Measurements from ENCODE around the gene EDEM1.
"Not testable (repeated sequence)": the region's sequence is repeated elsewhere in the genome, so short reads cannot be mapped to it uniquely, and the experiment has no call there.

EDEM1 gene

DNA sequence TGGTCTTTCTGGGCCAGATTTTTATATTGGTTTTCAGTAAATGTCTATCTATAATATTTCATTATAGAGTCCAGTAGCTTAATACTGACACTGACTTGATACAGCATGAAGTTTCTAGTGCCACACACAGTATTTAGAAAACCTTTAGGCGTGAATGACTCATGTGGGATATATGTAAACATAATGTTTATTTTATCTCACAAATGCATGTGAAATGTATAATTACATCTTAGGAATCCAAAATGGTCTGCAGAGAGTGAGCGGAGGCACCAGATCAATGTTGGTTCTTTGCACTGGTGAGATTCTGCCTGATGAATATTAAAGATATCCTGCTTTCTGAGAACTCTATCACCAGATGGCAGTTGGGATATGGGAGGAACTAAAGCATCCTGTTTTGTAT lies 8.5 kb upstream of the EDEM1 start:
- DNase-seq, result not testable (repeated sequence)

DNA sequence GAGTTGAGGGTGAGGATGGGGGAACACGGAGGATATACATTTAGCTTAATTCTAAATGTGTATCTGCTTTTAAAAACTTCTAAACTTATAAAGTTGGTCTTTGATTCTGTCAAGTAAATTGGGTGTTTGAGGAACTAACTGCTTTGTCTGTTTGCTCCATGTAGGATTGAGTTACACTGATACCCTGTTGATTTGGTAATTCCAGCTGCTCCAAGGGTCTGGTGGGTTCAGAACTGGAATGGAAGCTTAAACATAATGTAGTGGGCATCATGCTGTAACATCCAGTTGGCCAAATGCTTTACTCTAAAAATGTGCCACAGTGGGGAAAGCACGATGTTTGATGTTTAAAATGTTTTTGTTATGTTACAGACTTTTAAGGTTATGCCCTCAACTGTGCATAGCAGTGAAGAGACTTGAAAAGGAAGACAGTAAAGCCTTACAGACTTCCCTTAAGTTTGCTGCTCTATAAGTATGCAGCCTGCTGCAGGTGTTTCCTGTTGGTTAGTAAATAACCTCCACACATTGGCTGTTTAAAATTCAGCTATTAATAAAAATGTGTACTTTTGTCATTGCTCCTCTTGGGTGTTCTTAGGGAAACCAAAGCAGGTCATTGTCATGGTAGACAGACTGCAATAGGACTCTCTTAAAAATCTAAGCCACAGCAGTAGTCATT lies 5.9 kb upstream of the EDEM1 start:
- no peak for DNase-seq

DNA sequence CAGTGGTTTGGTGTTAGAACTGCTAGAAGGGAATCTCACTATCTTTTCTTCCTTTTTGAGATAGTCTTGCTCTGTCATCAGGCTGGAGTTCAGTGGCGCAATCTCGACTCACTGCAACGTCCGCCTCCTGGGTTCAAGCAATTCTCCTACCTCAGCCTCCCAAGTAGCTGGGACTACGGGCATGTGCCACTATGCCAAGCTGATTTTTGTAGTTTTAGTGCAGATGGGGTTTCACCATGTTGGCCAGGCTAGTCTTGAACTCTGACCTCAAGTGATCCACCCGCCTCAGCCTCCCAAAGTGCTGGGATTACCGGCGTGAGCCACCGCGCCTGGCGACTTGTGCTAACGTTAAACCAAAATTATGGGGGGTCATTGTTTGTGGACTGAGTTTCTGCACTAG lies 3.8 kb upstream of the EDEM1 start:
- DNase-seq, result not testable (repeated sequence)

DNA sequence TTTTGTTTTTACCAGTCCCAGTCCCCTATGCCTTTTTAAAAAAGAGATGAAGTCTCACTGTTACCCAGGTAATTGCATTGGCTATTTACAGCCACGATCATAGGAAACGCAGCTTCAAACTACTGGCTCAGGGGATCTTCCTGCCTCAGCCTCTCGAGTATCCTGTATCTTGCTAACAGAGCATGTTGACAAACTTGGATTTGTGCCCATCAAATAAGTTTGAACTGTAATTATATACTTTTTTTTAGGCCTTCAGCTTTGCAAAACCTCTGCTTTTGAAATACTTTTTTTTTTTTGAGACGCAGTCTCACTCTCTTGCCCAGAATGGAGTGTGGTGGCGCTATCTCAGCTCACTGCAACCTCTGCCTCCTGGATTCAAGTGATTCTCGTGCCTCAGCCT lies 3.0 kb upstream of the EDEM1 start:
- no peak for DNase-seq

DNA sequence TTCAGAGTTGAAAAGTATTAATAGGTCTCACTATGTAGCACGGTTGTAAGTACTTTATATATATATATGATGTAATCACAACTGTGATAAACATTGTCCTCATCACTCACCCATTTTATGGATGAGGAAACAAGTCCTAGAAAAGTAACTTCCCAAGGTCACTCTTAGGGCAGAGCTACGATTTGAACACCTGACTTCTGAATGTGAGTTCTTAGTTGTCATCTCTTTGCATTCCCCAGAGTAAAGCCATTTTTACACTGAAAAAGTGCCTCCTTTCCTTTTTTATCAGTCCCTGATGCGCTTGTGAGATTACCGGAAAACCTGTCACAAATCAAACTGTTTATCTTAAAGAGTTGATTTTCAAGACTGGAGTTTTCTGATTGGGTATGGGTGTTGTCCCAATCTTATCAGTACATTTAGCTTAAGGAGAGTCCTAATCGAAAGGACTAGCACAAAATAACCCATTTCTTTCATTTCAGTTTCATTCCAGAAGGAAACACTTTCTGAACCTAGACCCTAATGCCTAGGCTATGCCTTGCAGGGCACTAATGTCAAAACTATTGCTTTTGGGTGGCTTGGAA lies 2.3 kb upstream of the EDEM1 start:
- DNase-seq, result no peak

DNA sequence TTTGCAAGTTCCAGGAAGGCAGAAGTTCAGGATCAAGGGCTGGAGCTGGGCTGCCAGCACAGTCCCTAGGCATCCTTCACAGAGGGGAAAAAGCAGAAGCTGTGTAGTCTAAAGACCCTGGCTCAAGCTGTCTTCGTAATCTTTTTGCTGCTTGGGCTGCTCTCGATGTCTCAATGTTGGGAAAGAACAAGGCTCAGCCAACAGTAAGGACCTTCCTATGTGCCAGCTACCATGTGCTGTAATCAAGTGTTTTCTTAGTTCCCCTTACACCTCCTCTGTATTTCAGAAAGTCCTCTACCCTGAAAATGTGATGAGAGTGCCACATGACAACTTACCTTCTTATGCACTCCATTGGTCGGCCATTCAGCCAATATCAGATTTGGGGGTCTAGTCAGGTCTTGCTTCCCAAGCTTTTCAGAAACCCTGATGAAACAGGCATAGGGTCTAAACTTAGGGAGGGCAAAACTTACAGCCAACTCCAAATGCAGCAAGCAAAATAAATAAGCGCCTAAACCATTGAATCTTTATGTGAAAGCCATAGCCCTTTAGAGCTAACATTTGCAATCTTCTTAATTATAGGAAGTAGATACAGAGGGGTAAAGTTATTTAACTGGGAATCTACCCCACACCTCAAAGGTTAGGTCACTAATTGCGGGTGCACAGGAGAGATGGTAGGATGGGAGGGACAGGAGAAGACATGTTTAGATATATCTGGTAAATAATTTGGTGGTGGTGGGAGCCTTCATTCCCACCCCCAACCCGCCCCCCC lies 1.2 kb upstream of the EDEM1 start:
- no peak for DNase-seq

DNA sequence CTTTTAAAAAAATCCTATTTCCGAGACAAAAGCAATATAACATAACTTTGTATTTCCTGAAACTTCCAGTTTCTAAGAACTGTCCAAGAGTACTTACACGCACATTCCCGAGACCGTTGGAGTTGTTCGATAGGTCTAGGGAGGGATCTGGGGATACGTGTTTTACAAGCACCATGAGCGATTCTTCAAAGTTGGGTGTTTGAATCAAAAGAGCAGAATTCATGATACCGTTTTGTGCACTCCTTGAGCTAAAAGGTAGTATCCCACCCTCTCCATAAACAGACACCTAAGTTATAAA lies 700 bp upstream of the EDEM1 start:
- DNase-seq, result no peak

DNA sequence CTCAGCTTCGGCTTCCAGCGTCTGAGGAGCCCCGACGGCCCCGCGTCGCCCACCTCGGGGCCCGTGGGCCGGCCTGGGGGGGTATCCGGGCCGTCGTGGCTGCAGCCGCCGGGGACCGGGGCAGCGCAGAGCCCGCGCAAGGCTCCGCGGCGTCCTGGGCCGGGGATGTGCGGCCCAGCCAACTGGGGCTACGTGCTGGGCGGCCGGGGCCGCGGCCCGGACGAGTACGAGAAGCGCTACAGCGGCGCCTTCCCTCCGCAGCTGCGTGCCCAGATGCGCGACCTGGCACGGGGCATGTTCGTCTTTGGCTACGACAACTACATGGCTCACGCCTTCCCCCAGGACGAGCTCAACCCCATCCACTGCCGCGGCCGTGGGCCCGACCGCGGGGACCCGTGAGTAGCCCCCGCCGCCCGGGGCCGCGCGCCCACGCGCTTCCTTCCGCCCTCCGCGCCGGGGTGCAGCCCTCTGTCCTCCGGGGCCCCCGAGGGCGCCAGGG lies 462 bp downstream of the EDEM1 start:
- no peak for DNase-seq

DNA sequence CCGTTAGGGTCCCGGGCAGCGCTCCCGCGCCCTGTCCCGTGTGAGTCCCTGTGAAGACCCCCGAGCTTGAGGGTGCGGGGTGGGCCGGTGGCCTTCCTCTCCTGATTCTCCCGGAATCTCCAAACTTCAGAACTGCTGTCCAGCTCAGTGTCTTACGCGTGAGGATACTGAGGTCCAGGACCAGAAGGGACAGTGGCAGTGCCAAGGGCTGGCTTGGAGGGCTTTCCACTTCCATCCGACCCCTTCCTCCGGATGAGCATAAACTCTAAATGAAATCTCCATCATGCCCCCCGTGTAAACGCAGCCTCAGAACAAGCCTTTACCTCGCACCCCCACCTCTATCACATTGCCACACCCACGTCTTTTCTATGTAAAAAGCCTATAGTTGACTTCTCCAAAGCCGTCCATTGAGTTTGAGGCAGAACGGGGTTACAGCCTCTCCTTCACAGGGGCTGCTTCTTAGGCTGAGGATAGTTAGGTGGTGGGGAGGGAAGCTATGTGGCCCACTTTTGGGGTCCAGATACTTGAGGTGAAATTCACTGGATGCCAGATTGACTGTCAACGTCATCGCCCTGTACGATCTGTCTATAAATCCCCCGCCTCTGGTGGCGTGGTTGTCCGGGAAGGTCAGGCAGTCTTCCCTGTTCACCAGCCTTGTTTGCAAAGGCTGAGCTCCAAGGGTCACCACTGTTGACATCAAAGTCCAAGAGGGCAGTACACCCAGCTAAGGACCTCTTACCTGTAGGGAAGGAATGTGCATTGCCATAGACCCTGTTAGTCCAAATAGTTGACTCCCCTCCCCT lies 1.1 kb downstream of the EDEM1 start:
- DNase-seq, result no peak

DNA sequence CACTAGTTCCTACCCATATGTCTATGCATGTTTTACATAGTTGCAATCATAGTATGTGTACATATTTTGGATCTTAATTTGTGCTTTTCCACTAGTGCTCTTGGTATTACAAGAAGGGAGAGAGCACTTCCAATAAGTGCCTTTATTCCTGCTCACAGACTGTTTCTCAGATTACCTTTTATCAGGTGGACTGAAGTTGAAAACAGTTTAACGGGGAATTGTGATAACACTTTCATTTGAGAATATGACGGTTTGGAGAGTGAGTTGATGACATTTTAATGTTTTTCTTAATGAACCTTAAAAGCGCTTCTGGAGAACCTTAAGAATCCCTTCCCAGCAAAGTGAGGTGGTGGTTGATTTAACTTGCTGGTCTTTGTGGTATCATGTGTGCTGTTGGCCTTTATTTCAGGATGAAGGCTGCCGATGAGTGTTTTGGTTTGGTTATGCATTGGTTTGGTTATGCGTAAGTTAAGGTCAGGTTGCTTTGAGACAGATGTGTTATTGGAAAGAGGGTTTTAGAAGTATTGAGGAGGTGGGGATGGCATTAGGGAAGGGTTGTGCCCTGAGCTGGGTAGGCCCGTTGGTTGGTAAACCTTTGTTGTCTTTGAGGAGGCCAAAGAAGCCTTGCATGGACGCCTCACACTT lies 2.8 kb downstream of the EDEM1 start:
- DNase-seq, result no peak

DNA sequence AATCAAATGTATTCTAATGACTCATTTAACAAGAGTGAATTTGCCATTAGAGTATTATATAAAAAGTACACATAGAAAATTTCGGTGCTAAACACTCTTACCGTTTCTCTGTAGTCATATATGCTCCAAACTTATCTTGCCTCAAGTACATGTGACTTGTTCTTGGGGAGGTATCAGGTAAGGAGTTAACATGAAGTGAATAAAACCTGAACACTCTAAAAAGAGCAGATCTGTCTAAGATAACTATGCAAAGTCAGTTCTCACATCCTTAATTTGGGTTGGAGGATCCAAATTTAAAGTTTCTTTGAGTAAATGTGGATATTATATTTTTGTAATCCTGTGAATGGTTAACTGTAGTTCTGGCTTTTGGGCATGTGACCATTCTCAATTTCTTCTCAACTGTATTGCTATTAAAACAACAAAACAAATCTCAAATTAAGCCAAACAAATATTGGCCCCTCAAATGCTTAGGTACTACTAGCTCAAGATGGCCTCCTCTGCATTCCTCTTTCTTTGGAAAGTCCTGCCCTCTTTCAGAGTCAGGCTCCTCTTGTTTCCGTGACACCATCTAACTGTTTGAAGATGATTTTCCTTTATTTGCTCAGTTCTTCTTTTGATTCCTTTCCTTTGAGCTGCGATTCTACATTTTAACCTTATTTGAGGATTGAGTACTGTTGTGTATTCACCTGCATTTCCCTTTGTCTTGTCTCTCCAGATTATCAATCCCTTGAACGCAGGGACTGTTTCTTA lies 4.2 kb downstream of the EDEM1 start:
- DNase-seq, result no peak

DNA sequence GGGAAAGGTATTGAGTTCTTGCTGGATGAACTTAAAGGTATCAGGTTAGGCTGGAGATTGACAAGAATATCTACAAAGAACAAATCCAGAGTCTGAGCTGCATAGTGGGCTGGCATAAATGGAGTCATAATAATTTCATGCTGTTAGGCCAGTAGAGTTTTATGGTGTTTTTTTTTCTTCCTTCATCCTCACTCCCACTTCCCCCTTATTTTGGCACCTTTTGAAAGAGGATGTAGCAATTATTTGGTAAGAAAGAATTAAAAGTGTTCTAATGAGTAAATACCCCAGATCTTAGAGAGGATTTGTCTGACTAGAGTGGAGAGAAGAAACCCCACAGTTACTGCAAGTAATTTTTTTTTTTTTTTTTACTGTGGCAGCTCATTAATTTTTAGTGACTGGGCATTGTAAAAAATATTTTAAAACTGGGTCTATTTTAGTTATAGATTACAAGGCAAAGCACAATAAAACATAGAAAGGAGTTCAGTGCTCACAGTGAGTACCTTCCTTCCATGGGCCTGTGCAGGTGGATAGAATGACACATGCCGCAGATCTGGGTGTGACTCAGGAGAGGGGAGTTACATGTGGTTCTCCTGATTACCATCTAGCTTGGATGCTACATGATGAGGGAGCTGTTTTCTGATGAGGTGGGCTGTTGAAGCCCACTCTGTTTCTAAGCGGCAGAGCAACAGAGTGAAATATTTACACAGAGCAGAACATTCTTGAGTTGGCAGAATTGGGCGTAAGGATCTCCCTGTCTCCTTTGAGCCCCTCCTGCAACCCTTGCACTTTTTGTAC lies 5.3 kb downstream of the EDEM1 start:
- DNase-seq, result no peak

DNA sequence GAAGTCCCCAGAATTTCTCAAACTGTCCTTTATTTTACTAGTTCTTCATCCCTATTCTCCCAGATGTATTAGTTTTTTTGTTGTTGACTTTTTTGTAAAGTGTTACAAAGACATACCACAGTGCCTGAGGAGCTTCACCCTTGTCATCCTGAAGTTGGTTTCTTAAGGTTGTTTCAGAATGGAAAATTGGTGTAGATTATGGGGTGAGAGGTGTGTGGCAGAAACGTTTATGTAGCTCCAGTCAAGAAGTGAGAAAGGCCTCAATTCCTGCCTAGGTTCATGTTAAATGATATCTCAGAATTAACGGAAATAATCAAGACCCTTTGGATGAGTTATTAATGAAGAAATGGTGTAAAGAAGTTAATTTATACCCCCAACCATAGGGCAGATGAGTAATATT lies 6.8 kb downstream of the EDEM1 start:
- no peak for DNase-seq

DNA sequence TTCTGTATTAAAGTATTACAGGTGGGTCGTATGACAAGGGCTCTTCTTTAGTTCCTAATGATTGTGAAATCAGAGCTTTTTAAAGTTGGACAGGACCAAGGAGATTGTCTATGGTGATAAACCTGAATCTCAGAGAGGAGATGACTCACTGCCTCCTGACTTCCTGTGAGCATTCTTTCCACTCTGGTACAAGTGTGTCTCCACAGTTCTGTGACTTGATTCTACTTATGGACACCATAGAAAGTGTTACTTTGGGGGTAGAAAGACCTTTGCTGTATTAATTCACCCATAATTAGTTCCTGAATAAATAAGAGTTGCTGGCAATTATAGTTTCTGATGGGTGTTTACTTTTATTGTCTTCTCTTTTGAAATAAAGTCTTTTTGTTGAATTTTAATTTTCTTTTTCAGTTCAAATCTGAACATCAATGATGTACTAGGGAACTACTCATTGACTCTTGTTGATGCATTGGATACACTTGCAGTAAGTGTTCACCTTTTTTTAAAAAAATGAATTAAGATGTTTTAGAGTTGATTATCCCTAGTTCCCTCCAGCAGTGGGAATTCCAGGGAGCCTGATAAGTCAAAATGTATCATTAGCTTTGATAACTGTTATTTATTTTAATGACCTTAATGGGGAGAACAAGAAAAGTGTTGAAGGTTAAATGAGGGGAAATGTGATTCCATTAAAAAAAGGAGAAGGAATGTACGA lies 7.4 kb downstream of the EDEM1 start:
- DNase-seq, result no peak

DNA sequence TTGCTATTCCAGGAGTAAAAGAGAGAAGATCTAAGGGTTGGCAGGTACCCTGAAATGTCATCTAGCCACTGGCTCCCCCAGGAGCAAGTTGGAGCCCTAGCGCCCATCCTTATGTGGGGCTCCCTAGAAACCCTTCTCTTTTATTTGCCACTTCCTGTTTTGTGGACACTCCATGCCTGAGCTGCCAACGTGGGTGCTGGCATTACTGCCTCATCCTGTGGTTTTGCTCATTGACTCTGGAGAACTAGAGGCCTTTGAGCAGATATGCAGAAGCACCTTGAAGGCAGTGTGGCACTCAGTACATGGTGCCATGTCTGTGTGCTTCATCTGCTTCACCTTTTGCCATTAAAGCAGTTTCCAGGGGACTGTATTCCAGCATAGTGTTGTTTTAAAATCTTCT lies 8.1 kb downstream of the EDEM1 start:
- no peak for DNase-seq

DNA sequence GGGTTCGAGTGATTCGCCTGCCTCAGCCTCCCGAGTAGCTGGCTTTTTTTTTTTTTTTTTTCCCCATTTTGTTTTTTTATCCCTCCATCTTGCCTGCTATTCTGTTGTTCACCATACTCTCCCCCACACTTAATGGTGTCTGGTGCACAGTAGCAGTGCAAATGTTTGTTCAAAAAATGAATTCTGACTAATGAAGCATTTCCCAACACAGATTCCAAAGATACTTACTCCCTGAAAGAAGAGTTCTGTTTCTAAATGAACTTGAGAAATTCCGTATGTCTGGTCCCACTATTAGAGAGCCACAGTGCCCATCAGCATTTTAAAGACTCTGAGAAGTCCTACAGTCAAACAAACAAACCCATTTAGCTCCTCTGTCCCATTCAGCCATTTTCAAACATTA lies 9.5 kb downstream of the EDEM1 start:
- DNase-seq, result no peak

DNA sequence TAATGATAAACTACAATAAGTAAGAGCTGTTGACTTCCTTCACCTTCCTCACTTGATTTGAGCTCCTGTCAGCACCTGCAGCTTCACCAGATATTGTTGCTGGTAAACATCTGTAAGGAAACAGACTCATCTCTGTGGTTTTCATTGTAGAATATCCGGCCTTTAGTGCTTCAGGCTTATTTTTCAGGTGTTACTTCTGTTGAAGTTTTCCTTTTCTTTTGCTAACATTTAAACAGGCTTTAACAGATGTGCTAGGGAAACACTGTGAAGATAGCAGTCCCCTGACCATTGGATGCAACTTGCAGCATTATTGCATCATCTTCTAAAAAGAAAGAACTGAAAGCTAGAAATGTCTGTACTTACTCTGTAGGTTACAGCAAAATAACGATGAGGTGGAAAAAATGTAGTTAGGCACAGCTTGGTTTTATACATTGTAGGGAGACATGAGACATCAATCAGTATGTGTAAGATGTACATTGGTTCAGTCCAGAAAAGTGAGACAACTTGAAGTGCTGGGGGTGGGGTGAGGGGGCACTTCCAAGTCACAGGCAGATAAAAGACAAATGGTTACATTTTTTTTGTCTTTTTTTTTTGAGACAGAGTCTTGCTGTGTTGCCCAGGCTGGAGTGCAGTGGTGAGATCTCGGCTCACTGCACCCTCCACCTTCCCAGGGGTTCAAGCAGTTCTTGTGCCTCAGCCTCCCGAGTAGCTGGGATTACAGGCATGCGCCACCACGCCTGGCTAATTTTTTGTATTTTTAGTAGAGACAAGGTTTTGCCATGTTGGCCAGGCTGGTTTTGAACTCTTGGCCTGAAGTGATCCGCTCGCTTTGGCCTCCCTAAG lies 10.2 kb downstream of the EDEM1 start:
- no peak for DNase-seq

DNA sequence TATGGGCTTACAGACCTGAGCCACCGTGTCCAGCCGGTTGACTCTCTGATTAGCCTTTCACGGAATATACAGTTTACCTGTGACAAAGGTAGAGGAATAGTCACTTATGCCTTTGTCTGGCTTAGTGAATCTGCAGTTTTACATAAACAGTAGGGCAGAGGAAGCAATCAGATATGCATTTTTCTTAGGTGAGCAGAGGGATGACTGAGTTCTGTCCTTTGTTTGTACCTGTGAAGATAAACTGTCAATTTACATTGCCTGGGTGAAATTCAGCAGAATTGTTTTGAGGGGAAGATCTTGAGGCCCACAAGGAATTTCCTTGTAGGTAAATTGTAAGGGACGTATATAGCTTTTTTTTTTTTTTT lies 10.8 kb downstream of the EDEM1 start:
- DNase-seq, result no peak

DNA sequence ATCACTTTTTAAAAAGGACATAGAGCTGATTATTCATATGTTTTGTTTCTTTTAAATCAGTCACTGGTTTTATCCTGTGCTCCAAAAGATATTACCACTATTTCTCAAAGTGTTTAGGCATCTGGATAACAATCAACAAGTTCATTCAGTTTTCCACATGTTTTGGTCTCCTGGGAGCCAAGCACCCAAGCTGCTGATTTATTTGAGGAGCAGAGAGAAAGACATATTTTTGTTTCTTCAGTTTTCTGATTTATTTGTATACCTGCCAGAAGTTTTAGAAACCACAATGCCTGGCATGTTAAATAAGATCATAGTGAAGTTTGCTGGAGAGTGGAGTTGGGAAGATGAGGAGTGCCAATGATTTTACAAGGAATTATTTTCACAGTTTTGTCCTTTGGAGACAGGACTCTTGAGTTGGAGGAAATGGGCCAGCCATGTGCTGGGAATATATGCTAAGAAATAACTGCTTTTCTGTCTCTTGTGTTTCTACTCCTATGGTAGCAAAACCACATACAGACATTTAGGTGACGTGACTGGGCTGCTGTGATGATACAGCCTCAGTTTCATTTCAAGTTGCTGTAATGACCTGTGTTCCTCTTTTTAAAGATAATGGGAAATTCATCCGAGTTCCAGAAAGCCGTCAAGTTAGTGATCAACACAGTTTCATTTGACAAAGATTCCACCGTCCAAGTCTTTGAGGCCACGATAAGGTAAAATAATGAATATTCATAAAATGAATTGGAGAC lies 11.7 kb downstream of the EDEM1 start:
- DNase-seq, result no peak

Data from NCI-H1694 (cell line).